Fibroblast of mammary gland (primary cell): ENCODE results near the gene CRADD.
"Not testable (repeated sequence)": the region's sequence is repeated elsewhere in the genome, so short reads cannot be mapped to it uniquely, and the experiment has no call there.

Experiments
- DNase-seq: peaks from one replicate; pipeline ENCODE4 v3.0.0-alpha.2; 2010; ENCODE audit warnings: low read depth
- H3K4me3 ChIP-seq: 2 replicates; pipeline ENCODE4 v1.5.1; 2011; ENCODE audit warnings: low read depth, mild to moderate bottlenecking, low read length, moderate library complexity; ENCODE audit not compliant: control insufficient read depth
- CTCF ChIP-seq: conservative IDR thresholded peaks from 2 replicates; pipeline ENCODE4 v1.5.1; 2011; ENCODE audit warnings: low read depth, low read length, inconsistent platforms; ENCODE audit not compliant: control insufficient read depth, insufficient read depth

CRADD gene

DNA sequence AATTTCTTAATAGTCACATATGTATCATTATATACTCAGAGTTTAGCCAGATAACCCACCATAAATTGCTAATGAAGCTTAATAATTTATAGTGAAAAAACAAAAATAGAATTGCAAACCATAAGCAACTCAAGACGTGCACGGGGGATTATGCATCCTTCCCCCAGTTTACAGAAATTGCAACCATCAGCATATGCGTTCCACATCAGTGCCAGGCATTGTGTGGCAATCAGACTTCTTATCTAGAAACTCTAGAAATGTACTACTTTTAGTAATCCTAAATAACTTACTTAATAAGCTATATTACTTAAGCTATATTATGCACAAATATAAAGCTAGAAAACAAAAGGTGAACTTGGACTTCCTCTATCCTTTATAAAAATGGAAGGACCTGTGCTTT is 115.8 kb downstream of the CRADD start:
- no peak for DNase-seq
- no peak overlapping the region for H3K4me3 ChIP-seq
- no peak for TF ChIP-seq CTCF

DNA sequence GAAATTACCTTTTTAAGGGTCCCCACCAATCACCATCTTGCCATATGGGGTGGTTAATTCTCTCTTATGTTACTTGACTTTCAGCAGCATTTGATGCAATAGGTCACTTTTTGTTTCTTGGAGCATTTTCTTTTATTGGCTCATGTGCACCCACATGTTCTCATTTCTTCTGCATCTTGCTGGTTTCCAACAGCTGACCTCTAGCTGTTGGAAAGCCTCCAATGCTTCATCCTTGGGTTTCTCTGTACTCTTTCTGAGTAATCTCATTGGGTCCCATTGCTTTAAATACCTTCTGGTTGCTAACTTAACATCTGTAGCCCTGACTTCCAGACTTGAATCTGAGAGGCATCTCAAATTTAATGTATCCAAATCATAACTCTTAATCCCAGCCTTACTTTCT is 116.8 kb downstream of the CRADD start:
- H3K4me3 ChIP-seq, result no peak overlapping the region
- peak; percentile 94 for DNase-seq
- TF ChIP-seq CTCF, result no peak

- no peak for TF ChIP-seq CTCF
- no peak overlapping the region for H3K4me3 ChIP-seq
- DNase-seq, result no peak
Measured at GRCh38 chr12:93794738-93795137, 117.6 kb downstream of the CRADD start.

DNA sequence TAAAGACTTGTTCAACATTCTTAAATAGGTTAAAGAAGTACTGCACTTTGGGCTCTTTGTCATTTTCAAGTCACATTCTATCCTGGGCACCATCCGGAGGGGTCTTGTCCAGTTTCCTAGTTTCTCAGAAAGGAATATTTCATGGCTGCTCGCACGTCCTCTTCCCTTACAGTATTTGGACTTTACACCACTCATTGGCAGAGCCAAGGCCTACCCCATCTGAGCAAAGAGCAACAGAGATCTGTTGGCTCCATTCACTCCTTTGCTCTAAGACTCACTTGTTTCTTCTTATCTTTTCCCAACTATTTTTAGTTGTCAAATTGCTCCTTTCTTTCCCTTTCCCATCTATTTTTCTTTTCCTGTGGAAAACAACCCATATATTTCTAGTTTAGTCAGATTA is 118.2 kb downstream of the CRADD start:
- DNase-seq, result no peak
- TF ChIP-seq CTCF, result no peak
- no peak overlapping the region for H3K4me3 ChIP-seq

- DNase-seq, result no peak
- TF ChIP-seq CTCF, result no peak
- H3K4me3 ChIP-seq, result no peak overlapping the region
Measured at GRCh38 chr12:93796729-93797128, 119.6 kb downstream of the CRADD start.

- TF ChIP-seq CTCF, result no peak
- no peak for DNase-seq
- H3K4me3 ChIP-seq, result no peak overlapping the region
Measured at GRCh38 chr12:93798279-93799151, 121.3 kb downstream of the CRADD start.

GRCh38 chr12:93801666-93802065 is 124.5 kb downstream of the CRADD start:
- not testable (repeated sequence) for DNase-seq, H3K4me3 ChIP-seq
